NT2/D1 (cell line): Measurements from ENCODE around the gene PPP6R1.

Experiments used
- DNase-seq: peaks from one replicate; pipeline ENCODE4 v3.0.0-alpha.2; 2011; ENCODE audit warnings: low read depth, low spot score
- H3K27me3 ChIP-seq: 2 replicates; pipeline ENCODE4 v1.6.0; 2011; ENCODE audit warnings: mild to moderate bottlenecking; ENCODE audit not compliant: insufficient read length, insufficient read depth
- H3K36me3 ChIP-seq: 2 replicates; pipeline ENCODE4 v1.6.1; 2011; ENCODE audit warnings: mild to moderate bottlenecking, low read length, mixed read lengths; ENCODE audit not compliant: insufficient read depth, insufficient read length
- H3K4me1 ChIP-seq: 2 replicates; pipeline ENCODE4 v1.5.1; 2011; ENCODE audit not compliant: insufficient read depth, insufficient read length
- H3K4me3 ChIP-seq: 2 replicates; pipeline ENCODE4 v1.5.1; 2011; ENCODE audit warnings: low read depth; ENCODE audit not compliant: insufficient read length
- H3K9ac ChIP-seq: 2 replicates; pipeline ENCODE4 v1.6.0; 2011; ENCODE audit warnings: low read depth; ENCODE audit not compliant: insufficient read length
- H3K9me3 ChIP-seq: 2 replicates; pipeline ENCODE4 v1.5.1; 2011; ENCODE audit warnings: mild to moderate bottlenecking, low read length; ENCODE audit not compliant: insufficient read depth
- SUZ12 ChIP-seq: IDR thresholded peaks from 2 replicates; pipeline ENCODE4 v1.6.1; 2011; ENCODE audit not compliant: insufficient read length, insufficient read depth; ENCODE audit errors: extremely low read depth
- YY1 ChIP-seq: IDR thresholded peaks from 2 replicates; pipeline ENCODE4 v1.6.1; 2011; ENCODE audit not compliant: insufficient read length, insufficient read depth
- ZNF274 ChIP-seq: IDR thresholded peaks from 2 replicates; pipeline ENCODE4 v1.6.1; 2011; ENCODE audit warnings: mild to moderate bottlenecking, low read depth, low read length

PPP6R1 gene

DNA sequence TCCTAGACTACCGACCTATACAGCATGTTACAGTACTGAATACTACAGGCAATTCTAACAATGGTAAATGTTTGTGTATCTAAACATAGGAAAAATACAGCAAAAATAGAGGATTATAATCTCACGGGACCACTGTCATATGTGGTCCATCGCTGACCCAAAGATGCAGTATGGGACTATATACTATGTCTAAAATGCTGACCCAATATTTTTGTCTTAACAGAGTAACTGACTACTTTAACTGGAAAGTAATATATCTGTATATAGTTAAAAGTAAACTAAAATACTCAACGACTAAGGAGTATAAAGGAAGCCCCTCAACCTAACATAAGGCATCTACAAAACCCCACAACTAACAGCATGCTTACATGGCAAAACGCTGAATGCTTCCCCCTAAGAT is 25.8 kb downstream of the PPP6R1 start:
- Histone ChIP-seq H3K36me3 (peaks cover 83% of the 10 kb centered on the region), H3K4me3 (no peak overlapping the region), H3K9ac (no peak overlapping the region), H3K4me1 (no peaks in the 10 kb centered on the region), H3K27me3 (no peaks in the 10 kb centered on the region), H3K9me3 (no peaks in the 10 kb centered on the region)
- DNase-seq = no peak
- TF ChIP-seq ZNF274 (no peak), YY1 (no peak), SUZ12 (no peak)

DNA sequence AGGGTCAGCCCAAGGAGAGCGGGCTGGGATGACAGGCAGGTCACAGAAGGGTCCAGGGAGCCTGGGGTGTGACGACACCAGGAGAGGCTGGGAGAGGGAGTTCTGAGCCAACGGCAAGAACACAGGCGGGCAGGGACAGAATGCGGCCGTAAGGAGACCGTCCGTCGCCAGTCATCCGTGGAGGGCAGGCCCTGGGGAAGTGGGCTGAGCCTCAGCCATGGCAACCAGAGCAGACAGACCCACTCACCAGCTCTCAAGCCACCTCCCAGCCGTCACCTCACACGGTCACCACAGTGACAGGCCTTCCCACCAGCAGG is 26.6 kb downstream of the PPP6R1 start:
- H3K27me3 ChIP-seq = no peaks in the 10 kb centered on the region
- no peaks in the 10 kb centered on the region for H3K9me3 ChIP-seq
- no peak for TF ChIP-seq SUZ12
- no peak for DNase-seq
- no peak overlapping the region for H3K4me3 ChIP-seq
- H3K9ac ChIP-seq = no peak overlapping the region
- peaks cover 83% of the 10 kb centered on the region for H3K36me3 ChIP-seq
- no peaks in the 10 kb centered on the region for H3K4me1 ChIP-seq

DNA sequence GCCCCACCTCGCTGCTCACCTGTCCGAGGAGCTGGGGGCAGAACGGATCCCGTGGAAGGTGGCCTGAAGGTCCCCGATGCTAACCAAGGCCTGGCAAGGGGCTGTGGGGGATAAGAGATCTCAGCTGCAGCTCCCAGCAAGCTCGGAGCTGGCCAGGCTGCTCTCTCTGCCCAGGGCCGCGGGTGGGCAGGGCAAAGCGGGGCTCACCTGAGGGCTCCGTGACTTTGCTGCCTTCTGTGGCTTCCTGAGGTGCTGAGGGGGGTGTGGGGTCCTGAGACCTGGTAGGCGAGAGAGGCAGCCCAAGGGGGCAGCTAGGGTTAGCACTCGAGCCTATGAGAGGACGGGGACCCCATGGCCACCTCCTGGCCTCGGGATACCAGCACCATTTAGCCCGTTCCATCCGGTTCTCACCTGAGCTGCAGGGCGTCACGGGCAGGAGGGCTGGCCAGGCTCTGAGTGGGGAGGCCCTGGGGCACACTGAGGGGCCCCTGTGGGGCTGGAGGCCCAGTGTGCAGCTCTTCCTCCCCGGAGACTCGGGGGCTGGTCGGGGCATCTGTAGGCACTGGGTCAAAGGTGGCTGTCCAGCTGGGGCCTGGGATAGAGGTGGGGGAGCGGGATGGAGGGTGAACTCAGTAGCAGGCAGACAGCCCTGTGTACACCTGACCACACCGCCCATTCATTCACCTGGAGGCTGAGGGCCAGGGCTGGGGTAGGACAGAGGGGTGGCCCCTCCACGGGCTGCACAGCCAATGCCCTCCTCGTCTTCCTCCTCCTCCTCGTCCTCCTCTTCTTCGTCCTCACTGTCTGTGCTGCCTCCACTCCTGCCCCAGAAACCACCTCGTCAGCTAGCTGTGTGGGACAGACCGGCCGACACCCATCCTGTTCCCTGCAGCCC is 27.2 kb downstream of the PPP6R1 start:
- no peaks in the 10 kb centered on the region for H3K4me1 ChIP-seq
- H3K4me3 ChIP-seq = no peak overlapping the region
- H3K9ac ChIP-seq = no peak overlapping the region
- TF ChIP-seq YY1 (no peak), ZNF274 (no peak), SUZ12 (no peak)
- no peak for DNase-seq
- H3K9me3 ChIP-seq = no peaks in the 10 kb centered on the region
- peaks cover 82% of the 10 kb centered on the region for H3K36me3 ChIP-seq
- no peaks in the 10 kb centered on the region for H3K27me3 ChIP-seq

DNA sequence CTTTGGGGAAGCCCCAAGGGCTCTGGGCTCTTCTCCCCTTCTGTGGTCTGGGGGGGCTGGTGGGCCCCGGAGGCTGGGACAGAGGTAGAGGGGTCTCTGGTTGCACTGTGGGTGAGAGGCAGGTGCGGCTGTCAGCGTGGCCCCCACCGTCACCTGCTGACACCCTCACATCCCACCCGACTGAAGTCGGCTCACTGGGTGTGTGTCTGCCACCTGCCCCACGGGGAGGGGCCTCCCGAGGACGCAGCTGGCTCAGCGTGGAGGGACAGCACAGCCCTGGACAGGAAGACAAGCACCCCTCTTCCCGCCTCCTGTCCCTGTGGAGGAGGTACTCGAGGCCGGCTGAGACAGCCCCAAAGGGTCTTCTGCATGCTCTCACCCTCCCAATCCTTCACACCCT is 28.0 kb downstream of the PPP6R1 start:
- H3K36me3 ChIP-seq = peaks cover 78% of the 10 kb centered on the region

GRCh38 chr19:55230329-55230728 is 28.5 kb downstream of the PPP6R1 start:
- Histone ChIP-seq H3K9ac (no peak overlapping the region), H3K36me3 (peaks cover 78% of the 10 kb centered on the region), H3K4me1 (no peaks in the 10 kb centered on the region), H3K4me3 (no peak overlapping the region), H3K27me3 (no peaks in the 10 kb centered on the region), H3K9me3 (no peaks in the 10 kb centered on the region)
- no peak for DNase-seq
- TF ChIP-seq SUZ12 (no peak), YY1 (no peak), ZNF274 (no peak)

More for the DNA sequence above, 28.0 kb downstream of the PPP6R1 start:
- DNase-seq = no peak
- Histone ChIP-seq H3K9me3 (no peaks in the 10 kb centered on the region), H3K4me3 (no peak overlapping the region), H3K9ac (no peak overlapping the region), H3K4me1 (no peaks in the 10 kb centered on the region), H3K27me3 (no peaks in the 10 kb centered on the region)
- TF ChIP-seq SUZ12 (no peak), YY1 (no peak), ZNF274 (no peak)

DNA sequence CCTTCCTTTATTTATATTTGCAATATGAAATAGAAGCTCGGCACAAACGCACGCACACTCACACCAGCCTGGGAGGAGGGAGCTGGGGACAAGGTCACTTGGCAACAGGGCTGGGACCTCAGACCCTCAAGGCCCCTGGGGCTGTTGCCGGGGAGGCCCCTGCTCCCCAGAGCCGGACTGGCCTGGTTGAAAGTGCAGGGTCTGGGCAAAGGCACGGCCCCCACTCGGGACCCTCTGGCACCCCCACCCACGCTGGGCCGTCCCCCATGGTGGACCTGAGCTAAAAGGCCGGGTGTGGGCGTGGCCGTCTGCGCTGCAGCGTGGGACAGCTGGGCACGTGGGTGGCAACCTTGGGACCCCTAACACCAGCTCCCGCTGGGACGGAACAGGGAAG is 29.0 kb downstream of the PPP6R1 start:
- no peak for TF ChIP-seq YY1
- no peak for TF ChIP-seq SUZ12
- TF ChIP-seq ZNF274 = no peak
- no peak for DNase-seq
- no peak overlapping the region for H3K9ac ChIP-seq
- H3K4me1 ChIP-seq = no peaks in the 10 kb centered on the region
- no peak overlapping the region for H3K4me3 ChIP-seq
- H3K9me3 ChIP-seq = no peaks in the 10 kb centered on the region
- H3K27me3 ChIP-seq = no peaks in the 10 kb centered on the region
- H3K36me3 ChIP-seq = peaks cover 73% of the 10 kb centered on the region

DNA sequence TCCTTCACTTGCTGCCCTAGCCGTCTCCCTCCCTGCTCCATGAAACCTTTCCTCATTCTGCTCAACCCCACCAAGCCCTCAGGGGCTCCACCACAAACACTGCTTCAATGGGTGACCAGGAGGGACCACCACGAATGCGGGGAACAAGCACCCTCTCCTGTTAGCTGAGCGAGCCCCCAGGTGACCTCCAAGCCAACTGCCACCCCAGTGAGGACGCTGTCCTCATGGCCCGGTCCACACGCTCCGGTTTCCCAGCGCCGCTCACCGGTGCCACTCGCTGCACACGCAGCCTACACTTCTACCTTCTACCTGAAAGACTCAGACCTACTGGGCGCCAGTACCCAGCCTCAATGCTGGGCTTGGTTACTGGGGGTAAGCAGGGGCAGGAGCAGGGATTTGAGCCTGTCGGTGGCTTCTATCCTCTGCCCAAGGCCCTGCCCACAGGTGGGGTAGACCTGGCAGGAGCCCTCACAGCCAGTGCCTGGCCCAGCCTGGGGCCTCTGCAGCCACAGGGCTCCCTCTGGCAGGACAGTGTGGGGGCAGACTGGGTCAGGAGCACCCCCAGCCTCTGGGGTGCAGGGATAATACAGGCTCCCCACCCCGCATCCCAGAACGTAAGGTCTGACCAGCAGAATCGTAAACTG is 29.6 kb downstream of the PPP6R1 start:
- Histone ChIP-seq H3K4me3 (no peak overlapping the region), H3K27me3 (no peaks in the 10 kb centered on the region), H3K9me3 (no peaks in the 10 kb centered on the region), H3K9ac (no peak overlapping the region), H3K36me3 (peaks cover 68% of the 10 kb centered on the region), H3K4me1 (no peaks in the 10 kb centered on the region)
- no peak for TF ChIP-seq SUZ12
- TF ChIP-seq ZNF274 = no peak
- no peak for DNase-seq
